Colonic mucosa (tissue), 4 donors: ENCODE measurements around the gene HP1BP3. TPM values are rescaled to one million over a fixed set of nuclear protein-coding genes. Genes with fewer than 3 reads are reported as not detected.

Source experiments
- DNase-seq: peaks from one replicate; pipeline ENCODE4 v3.0.0-alpha.2; 2020
- H3K27ac ChIP-seq: fragments of 200-600 bp; one replicate; pipeline ENCODE4 v1.8.0; 2021
- H3K27me3 ChIP-seq: fragments of 200-600 bp; one replicate; pipeline ENCODE4 v1.8.0; 2021
- H3K36me3 ChIP-seq: fragments of 200-600 bp; one replicate; pipeline ENCODE4 v1.8.0; 2021
- H3K4me1 ChIP-seq: fragments of 200-600 bp; one replicate; pipeline ENCODE4 v1.8.0; 2021; ENCODE audit warnings: mild to moderate bottlenecking
- H3K4me3 ChIP-seq: fragments of 200-600 bp; one replicate; pipeline ENCODE4 v1.8.0; 2021
- H3K9ac ChIP-seq, 2 donors: one replicate each; pipeline ENCODE4 v1.7.0; 2013; ENCODE audit warnings: control low read depth in 2 of 2, low read depth in 2 of 2, low read length in 2 of 2
- H3K9me3 ChIP-seq: fragments of 200-600 bp; one replicate; pipeline ENCODE4 v1.8.0; 2021
- intact Hi-C: fragments of 100-400 bp; cut with DNase I; formaldehyde crosslinking; loops from one replicate; pipeline ENCODE4 v1.14.1; 2022
- total RNA-seq, 2 donors: library from RNA; stranded (reverse); fragmentation: NEBNext Ultra II Directional in 1 of 2; extraction: Animal tissue kit (Norgen Biotek cat#: 25700) in 1 of 2; gene quantifications; one replicate each; pipeline ENCODE4 v1.2.1, GENCODE V29; 2021
- TF ChIP-seq, protein P1 (sequence below): fragments of 200-600 bp; IDR thresholded peaks from one replicate; pipeline ENCODE4 v1.8.0; 2022; ENCODE audit warnings: antibody characterized with exemption, mild to moderate bottlenecking
- donor health status: healthy.
- donor health status: DM: no; HTN: no; CAD: no.
- donor health status: DM: no; HTN: no; CAD: no.

The HP1BP3 gene
- total RNA-seq, 2 donors from 2014 or later: 165 to 210 TPM

DNA sequence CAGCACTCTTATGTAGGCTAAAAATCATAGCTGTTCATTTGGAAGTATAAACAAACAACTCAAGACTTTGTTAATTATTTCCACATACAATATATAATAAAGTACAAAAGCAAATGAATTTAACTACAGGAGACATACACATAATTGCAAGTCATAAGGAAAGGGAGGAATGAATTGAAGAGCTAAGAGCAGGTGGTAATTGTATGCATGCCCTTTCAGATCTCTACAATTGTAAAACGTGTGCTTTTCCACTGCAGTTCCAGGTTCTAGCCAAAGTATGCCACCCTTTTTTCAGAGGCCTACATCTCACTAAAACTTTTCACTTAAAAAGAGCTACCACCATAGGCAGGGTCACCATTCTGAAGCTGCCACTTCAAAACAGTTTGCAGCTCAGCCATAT lies 42.8 kb upstream of the HP1BP3 start:
- H3K36me3 ChIP-seq: peaks cover 2% of the 10 kb centered on the region
- no peaks in the 10 kb centered on the region for H3K9me3 ChIP-seq
- no peak overlapping the region for H3K27ac ChIP-seq
- intact Hi-C loops: no loop called here
- no peaks in the 10 kb centered on the region for H3K27me3 ChIP-seq
- no peak overlapping the region for H3K9ac ChIP-seq
- no peak for DNase-seq
- H3K4me1 ChIP-seq: no peaks in the 10 kb centered on the region
- H3K4me3 ChIP-seq: no peak overlapping the region
- TF ChIP-seq, protein P1, sequence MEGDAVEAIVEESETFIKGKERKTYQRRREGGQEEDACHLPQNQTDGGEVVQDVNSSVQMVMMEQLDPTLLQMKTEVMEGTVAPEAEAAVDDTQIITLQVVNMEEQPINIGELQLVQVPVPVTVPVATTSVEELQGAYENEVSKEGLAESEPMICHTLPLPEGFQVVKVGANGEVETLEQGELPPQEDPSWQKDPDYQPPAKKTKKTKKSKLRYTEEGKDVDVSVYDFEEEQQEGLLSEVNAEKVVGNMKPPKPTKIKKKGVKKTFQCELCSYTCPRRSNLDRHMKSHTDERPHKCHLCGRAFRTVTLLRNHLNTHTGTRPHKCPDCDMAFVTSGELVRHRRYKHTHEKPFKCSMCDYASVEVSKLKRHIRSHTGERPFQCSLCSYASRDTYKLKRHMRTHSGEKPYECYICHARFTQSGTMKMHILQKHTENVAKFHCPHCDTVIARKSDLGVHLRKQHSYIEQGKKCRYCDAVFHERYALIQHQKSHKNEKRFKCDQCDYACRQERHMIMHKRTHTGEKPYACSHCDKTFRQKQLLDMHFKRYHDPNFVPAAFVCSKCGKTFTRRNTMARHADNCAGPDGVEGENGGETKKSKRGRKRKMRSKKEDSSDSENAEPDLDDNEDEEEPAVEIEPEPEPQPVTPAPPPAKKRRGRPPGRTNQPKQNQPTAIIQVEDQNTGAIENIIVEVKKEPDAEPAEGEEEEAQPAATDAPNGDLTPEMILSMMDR: no peak

DNA sequence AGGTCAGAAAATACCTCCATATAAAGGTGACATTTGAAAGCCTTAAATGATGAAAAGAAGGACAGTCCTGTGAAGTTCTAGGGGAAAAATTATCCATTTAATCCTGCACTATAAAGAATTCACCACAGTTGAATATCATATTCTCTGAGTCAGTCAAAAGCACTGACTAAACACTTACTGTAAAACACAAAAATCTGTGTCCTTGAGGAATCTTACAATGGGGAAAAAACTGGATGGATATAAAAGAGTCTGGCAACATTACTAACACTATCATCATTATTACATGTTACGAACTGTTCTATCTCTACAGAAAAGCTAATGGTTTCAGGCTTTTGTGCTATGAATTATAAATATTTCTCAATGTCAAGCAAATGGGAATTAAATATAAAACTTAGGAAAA lies 42.4 kb upstream of the HP1BP3 start:
- intact Hi-C loops: no loop called here
- no peak overlapping the region for H3K4me3 ChIP-seq
- no peak overlapping the region for H3K9ac ChIP-seq
- TF ChIP-seq, protein P1: no peak
- H3K27me3 ChIP-seq: no peaks in the 10 kb centered on the region
- H3K9me3 ChIP-seq: no peaks in the 10 kb centered on the region
- no peak overlapping the region for H3K27ac ChIP-seq
- H3K4me1 ChIP-seq: no peaks in the 10 kb centered on the region
- no peak for DNase-seq
- peaks cover 6% of the 10 kb centered on the region for H3K36me3 ChIP-seq

DNA sequence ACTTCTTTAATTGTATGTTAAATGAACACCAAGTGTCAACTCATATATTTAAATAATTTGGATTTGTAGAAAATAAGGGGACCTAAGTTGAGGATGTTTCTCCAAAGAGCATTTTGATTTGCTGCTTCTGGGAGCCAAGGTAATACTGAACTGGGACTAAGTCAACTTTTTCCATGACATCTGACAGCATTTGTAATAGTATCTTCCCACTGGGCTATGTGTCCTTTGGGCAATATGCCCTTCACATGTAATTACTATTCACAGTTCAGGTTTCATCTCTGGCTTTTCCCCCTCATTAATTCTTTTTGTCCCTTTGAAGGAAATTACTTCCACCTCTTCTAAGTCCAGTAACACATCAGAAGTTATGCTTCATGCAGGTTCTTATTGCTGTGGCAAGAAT lies 36.7 kb upstream of the HP1BP3 start:
- H3K27ac ChIP-seq: no peak overlapping the region
- DNase-seq: no peak
- intact Hi-C loops: no loop called here
- TF ChIP-seq, protein P1: no peak
- H3K36me3 ChIP-seq: peaks cover 6% of the 10 kb centered on the region
- no peaks in the 10 kb centered on the region for H3K27me3 ChIP-seq
- no peaks in the 10 kb centered on the region for H3K4me1 ChIP-seq
- H3K9me3 ChIP-seq: no peaks in the 10 kb centered on the region
- H3K4me3 ChIP-seq: no peak overlapping the region
- no peak overlapping the region for H3K9ac ChIP-seq

DNA sequence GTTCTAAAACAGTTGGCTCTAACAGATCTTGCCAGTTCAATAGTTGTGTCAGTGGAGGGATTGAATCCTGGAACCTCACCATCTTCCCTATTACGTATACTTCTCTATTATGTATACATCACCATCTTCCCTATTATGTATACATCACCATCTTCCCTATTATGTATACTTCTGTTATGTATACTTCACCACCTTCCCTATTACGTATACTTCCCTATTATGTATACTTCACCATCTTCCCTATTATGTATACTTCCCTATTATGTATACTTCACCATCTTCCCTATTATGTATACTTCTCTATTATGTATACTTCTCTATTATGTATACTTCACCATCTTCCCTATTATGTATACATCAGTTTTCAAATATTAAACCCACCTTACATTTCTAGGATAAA lies 34.4 kb upstream of the HP1BP3 start:
- TF ChIP-seq, protein P1: no peak
- H3K4me3 ChIP-seq: no peak overlapping the region
- intact Hi-C loops: no loop called here
- DNase-seq: no peak
- H3K27ac ChIP-seq: no peak overlapping the region
- peaks cover 6% of the 10 kb centered on the region for H3K36me3 ChIP-seq
- no peaks in the 10 kb centered on the region for H3K27me3 ChIP-seq
- H3K9me3 ChIP-seq: no peaks in the 10 kb centered on the region
- no peak overlapping the region for H3K9ac ChIP-seq
- H3K4me1 ChIP-seq: no peaks in the 10 kb centered on the region

DNA sequence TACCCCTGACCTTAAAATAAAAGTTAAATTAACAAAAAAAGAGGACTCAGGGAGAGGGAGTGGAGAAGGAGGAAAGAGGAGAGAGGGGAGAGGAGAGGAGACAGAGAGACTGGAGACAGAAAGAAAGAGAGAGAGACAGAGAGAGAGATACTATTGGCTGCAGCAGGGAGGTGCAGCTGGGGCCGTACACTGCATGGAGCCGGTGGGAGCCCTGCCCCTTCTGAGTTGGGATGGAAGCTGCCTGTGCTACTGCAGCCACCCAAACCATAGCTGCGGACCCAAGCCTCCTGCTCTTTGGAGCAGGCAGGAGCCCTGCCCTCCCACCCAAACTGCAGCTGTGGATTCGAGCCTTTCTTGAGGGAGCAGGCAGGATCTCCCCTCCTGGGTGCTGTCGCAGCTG lies 32.7 kb upstream of the HP1BP3 start:
- no peak overlapping the region for H3K4me3 ChIP-seq
- no peak overlapping the region for H3K27ac ChIP-seq
- no peaks in the 10 kb centered on the region for H3K4me1 ChIP-seq
- intact Hi-C loops: no loop called here
- no peak overlapping the region for H3K9ac ChIP-seq
- DNase-seq: no peak
- H3K9me3 ChIP-seq: no peaks in the 10 kb centered on the region
- TF ChIP-seq, protein P1: no peak
- H3K27me3 ChIP-seq: no peaks in the 10 kb centered on the region
- H3K36me3 ChIP-seq: peaks cover 3% of the 10 kb centered on the region

DNA sequence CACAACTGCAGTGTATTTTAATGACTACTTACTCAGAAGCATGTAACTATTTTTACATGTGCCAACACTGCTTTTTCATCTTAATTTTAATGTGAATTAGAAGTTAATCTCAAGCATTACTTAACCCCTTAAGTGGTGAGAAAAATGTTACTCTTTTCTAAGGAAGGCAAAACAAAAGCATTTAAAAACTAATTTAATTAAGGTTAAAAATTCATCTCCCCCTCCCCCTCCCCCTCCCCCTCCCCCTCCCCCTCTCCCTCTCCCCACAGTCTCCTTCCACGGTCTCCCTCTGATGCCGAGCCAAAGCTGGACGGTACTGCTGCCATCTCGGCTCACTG lies 27.4 kb upstream of the HP1BP3 start:
- intact Hi-C loops: no loop called here
- H3K9me3 ChIP-seq: no peaks in the 10 kb centered on the region

More for the DNA sequence above, 27.4 kb upstream of the HP1BP3 start:
- no peaks in the 10 kb centered on the region for H3K36me3 ChIP-seq
- DNase-seq: no peak
- H3K4me1 ChIP-seq: no peaks in the 10 kb centered on the region
- H3K9ac ChIP-seq: no peak overlapping the region
- TF ChIP-seq, protein P1: no peak
- H3K27ac ChIP-seq: no peak overlapping the region
- H3K4me3 ChIP-seq: no peak overlapping the region
- no peaks in the 10 kb centered on the region for H3K27me3 ChIP-seq
